Testis (tissue), 2 donors: ENCODE measurements around the gene VWA3B.

Experiments
- CTCF ChIP-seq, 3 experiments: fragments of 450-650 bp in 2 of 3; fragments of 200-600 bp in 1 of 3; sonication (generic) in 1 of 3; IDR thresholded peaks; one replicate each; pipeline ENCODE4 v1.5.1; 2016 to 2019; ENCODE audit warnings: antibody characterized with exemption in 3 of 3, mild to moderate bottlenecking in 2 of 3, moderate library complexity in 1 of 3
- POLR2A ChIP-seq: fragments of 450-650 bp; IDR thresholded peaks from one replicate; pipeline ENCODE4 v1.6.1; 2017; ENCODE audit warnings: antibody characterized with exemption, mild to moderate bottlenecking, moderate library complexity

GRCh38 chr2:98121149-98121548, 34.2 kb downstream of the VWA3B start:
- no peak for TF ChIP-seq POLR2A
- no peak for TF ChIP-seq CTCF (IDR thresholded peaks at IDR 0.05)
